DND-41 (cell line): Measurements from ENCODE around the gene SH3BP5.
A peak's percentile ranks its signal among the peaks of the same experiment; 100 is the strongest.

Experiments
- ATAC-seq: fragments of 200-7000 bp; cut with Tn5 transposase; 3 replicates; pipeline ENCODE4 v1.9.1; 2021; ENCODE audit warnings: low read depth; ENCODE audit not compliant: insufficient read depth
- DNase-seq: peaks from one replicate; pipeline ENCODE4 v3.0.0-alpha.2; 2020
- H2AFZ ChIP-seq: 2 replicates; pipeline ENCODE4 v1.6.0; 2012; ENCODE audit warnings: low read depth, low read length
- H3K27ac ChIP-seq: 2 replicates; pipeline ENCODE4 v1.5.1; 2012; ENCODE audit warnings: low read length, inconsistent platforms
- H3K27me3 ChIP-seq: fragments of 200-600 bp; sonication (generic); 2 replicates; pipeline ENCODE4 v1.6.0; 2012; ENCODE audit warnings: low read length, mild to moderate bottlenecking, inconsistent platforms; ENCODE audit not compliant: insufficient read depth, poor library complexity
- H3K36me3 ChIP-seq: 2 replicates; pipeline ENCODE4 v1.5.1; 2012; ENCODE audit warnings: low read length, inconsistent platforms; ENCODE audit not compliant: insufficient read depth
- H3K4me1 ChIP-seq: 2 replicates; pipeline ENCODE4 v1.5.1; 2012; ENCODE audit warnings: mild to moderate bottlenecking, low read length; ENCODE audit not compliant: insufficient read depth
- H3K4me2 ChIP-seq: 2 replicates; pipeline ENCODE4 v1.6.0; 2012; ENCODE audit warnings: mild to moderate bottlenecking, moderate library complexity, low read length, inconsistent platforms; ENCODE audit not compliant: insufficient read depth
- H3K4me3 ChIP-seq, 2 experiments: fragments of 200-600 bp in 1 of 2; shearing (Covaris generic) in 1 of 2; 2 replicates each; pipeline ENCODE4 v1.5.1; 2012 to 2016; ENCODE audit warnings: inconsistent platforms in 2 of 2, low read length in 2 of 2, mild to moderate bottlenecking in 2 of 2, low read depth in 1 of 2, moderate library complexity in 1 of 2
- H3K79me2 ChIP-seq: 2 replicates; pipeline ENCODE4 v1.6.0; 2012; ENCODE audit warnings: low read length, inconsistent platforms; ENCODE audit not compliant: insufficient read depth
- H3K9ac ChIP-seq: 2 replicates; pipeline ENCODE4 v1.6.0; 2012; ENCODE audit warnings: low read depth, mild to moderate bottlenecking, inconsistent platforms, low read length, moderate library complexity
- H3K9me3 ChIP-seq: 2 replicates; pipeline ENCODE4 v1.5.1; 2012; ENCODE audit warnings: low read length, moderate library complexity, mild to moderate bottlenecking, inconsistent platforms; ENCODE audit not compliant: insufficient read depth, severe bottlenecking
- H4K20me1 ChIP-seq: 2 replicates; pipeline ENCODE4 v1.6.0; 2012; ENCODE audit warnings: low read length; ENCODE audit not compliant: insufficient read depth
- CTCF ChIP-seq: IDR thresholded peaks from 2 replicates; pipeline ENCODE4 v1.5.1; 2012; ENCODE audit warnings: borderline replicate concordance, low read length, moderate library complexity, mild to moderate bottlenecking; ENCODE audit not compliant: poor library complexity, severe bottlenecking; ENCODE audit errors: extremely low read depth
- EZH2 ChIP-seq: IDR thresholded peaks from 3 replicates; pipeline ENCODE4 v1.6.1; 2012; ENCODE audit warnings: borderline replicate concordance, low read depth, mild to moderate bottlenecking, moderate library complexity, low read length, inconsistent platforms; ENCODE audit not compliant: severe bottlenecking

Gene SH3BP5

GRCh38 chr3:15330031-15330596 is 2.3 kb downstream of the SH3BP5 start:
- no peaks in the 10 kb centered on the region for H3K9me3 ChIP-seq
- peaks cover 11% of the 10 kb centered on the region for H3K27me3 ChIP-seq
- H3K4me1 ChIP-seq, result peaks cover 85% of the 10 kb centered on the region
- ATAC-seq (no peak), DNase-seq (no peak)
- H3K4me3 ChIP-seq, result peak overlapping the region in 1 of 2 experiments; percentile 96; a peak in 2 of 4 replicates
- peak overlapping the region; percentile 98 for H3K4me2 ChIP-seq
- H2AFZ ChIP-seq, result no peak overlapping the region
- peaks cover 26% of the 10 kb centered on the region for H3K36me3 ChIP-seq
- TF ChIP-seq EZH2 (no peak), CTCF (no peak)
- peaks cover 52% of the 10 kb centered on the region for H3K79me2 ChIP-seq
- peak overlapping the region; percentile 17; the same call in 1 of the 2 replicates for H3K27ac ChIP-seq
- 0 out of 2 replicates have a peak overlapping the region, but pooled peaks have one; percentile 77 for H3K9ac ChIP-seq
- H4K20me1 ChIP-seq, result no peaks in the 10 kb centered on the region

- Histone ChIP-seq H3K27ac (peak overlapping the region; percentile 38), H4K20me1 (no peaks in the 10 kb centered on the region), H3K9me3 (no peaks in the 10 kb centered on the region), H3K4me2 (0 out of 2 replicates have a peak overlapping the region, but pooled peaks have one; percentile 1), H3K4me1 (peaks cover 91% of the 10 kb centered on the region), H3K9ac (no peak overlapping the region), H2AFZ (no peak overlapping the region), H3K4me3 (no peak overlapping the region), H3K27me3 (peaks cover 11% of the 10 kb centered on the region), H3K79me2 (peaks cover 56% of the 10 kb centered on the region), H3K36me3 (peaks cover 26% of the 10 kb centered on the region)
- no peak for ATAC-seq
- DNase-seq, result no peak
- no peak for TF ChIP-seq EZH2
- no peak for TF ChIP-seq CTCF
These were observed 3.1 kb downstream of the SH3BP5 start for GRCh38 chr3:15329046-15330005.

- Histone ChIP-seq H3K27me3 (peaks cover 11% of the 10 kb centered on the region), H3K9me3 (no peaks in the 10 kb centered on the region), H2AFZ (no peak overlapping the region), H3K27ac (peak overlapping the region; percentile 74), H3K9ac (peak overlapping the region; percentile 8; the same call in 1 of the 2 replicates), H3K4me2 (peak overlapping the region; percentile 48), H3K36me3 (peaks cover 31% of the 10 kb centered on the region), H3K4me3 (0 out of 4 replicates have a peak overlapping the region, but pooled peaks of 1 of the 2 experiments have one; percentile 7), H3K79me2 (peaks cover 69% of the 10 kb centered on the region), H4K20me1 (peaks cover 3% of the 10 kb centered on the region; the same call in 1 of the 2 replicates), H3K4me1 (peaks cover 85% of the 10 kb centered on the region)
- ATAC-seq (peak; percentile 69), DNase-seq (peak; percentile 81)
- no peak for TF ChIP-seq EZH2
- no peak for TF ChIP-seq CTCF
These were observed 4.4 kb downstream of the SH3BP5 start for GRCh38 chr3:15327941-15328340.
